GM21723 (cell line): Measurements from ENCODE around the gene OR2T27.
"Not testable (repeated sequence)": the region's sequence is repeated elsewhere in the genome, so short reads cannot be mapped to it uniquely, and the experiment has no call there.

ENCODE experiments used
- ATAC-seq: cut with Tn5 transposase; IDR thresholded peaks from one replicate; pipeline ENCODE4 v1.9.1; 2021; ENCODE audit warnings: mild to moderate bottlenecking, moderate library complexity; ENCODE audit not compliant: unreplicated experiment

The OR2T27 gene

DNA sequence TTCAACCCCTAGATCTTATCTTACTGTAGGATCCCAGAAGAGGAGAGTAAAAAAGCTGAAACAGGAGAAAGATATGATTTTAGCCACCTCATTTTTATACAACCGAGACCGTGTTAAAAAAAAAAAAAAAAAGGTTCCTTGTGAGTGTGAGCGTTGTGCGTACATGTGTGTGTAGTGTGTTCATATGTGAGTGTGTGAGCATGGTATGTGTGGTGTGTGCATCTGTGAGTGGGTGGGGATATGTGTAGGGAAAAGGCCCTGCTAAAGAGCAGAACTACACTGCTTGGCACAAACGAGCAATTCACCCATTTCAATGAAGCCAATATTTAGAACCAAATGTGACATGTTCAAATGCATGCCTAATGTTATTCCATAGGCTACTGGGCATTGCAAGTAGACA, 13.7 kb downstream of the OR2T27 start:
- not testable (repeated sequence) for ATAC-seq

DNA sequence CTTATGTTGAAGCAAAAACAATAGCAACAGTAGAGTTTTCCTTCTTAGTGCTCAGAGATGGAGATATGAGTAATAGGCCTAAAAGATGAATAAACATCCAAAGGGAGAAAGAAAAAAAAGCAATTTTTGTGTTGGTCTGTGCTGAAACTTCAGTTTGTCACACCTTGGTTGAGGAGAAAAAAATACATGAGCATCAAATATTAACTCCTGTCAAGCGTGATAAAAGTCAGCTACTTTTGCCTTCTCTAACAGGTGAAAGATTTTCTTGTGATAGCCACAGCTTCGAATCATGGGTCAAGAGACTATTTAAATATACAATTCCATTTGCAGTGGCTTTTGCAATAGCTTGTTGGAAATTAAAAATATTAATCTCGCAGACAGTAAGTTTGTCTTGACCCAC, 14.4 kb downstream of the OR2T27 start:
- peak; percentile 39 for ATAC-seq

DNA sequence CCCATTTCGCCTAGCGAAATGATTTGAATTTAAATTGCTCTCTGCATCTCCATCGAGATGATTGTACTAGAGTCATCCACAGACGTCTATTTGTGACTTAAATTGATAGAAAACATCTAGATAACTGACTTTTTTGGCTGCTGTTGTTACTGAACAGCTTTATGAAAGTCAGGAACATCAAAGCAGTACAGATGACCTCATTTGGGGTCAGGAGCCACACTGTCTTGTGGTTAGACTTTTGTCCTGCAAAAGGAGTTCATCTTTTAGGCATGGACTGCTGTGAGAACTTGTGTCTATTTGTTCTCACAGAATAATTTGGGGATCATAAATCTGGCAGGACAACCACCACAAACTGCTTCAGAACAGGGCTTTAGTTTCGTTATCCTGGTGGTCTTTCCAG, 15.7 kb downstream of the OR2T27 start:
- ATAC-seq, result not testable (repeated sequence)

DNA sequence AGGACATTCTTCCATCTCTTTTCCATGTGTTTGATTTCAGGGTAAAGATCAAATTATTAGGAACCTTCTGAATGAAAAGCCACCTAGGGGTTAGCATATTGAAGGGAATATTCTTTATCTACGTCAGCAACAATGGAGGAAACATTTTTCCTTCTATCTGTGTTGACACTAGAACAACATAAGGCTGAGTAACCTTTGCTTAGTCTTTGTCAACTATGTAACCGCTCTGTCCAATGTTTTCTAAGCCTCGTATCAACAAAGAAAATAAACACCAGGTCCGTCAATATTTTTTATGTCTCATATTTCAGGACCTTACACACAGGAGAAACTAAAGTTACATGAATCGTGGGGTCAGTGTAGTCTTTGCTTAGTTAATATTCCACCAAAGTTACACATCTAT, 18.7 kb downstream of the OR2T27 start:
- not testable (repeated sequence) for ATAC-seq

DNA sequence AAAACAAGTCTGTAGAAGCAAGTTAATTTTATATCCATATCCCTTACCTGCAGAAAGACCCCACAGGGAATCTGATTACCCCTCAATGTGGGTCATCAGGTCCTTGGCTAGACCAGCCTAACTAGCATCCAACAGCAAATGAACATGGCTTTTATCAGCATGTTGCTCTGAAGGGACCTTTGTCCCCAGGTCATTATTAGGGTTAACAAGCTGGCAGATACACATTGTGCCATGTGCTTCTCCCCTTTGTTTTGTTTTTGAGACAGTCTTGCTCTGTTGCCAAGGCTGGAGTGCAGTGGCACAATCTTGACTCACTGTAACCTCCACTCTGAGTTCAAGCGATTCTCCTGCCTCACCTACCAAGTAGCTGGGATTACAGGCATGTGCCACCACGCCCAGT, 20.3 kb downstream of the OR2T27 start, which contains the start of gene OR2T11:
OR2T11 (minus strand) TSS at position 101 of the 400 bp plus-strand sequence. CDS start 7,963 bp downstream, outside the sequence.
- ATAC-seq, result not testable (repeated sequence)

DNA sequence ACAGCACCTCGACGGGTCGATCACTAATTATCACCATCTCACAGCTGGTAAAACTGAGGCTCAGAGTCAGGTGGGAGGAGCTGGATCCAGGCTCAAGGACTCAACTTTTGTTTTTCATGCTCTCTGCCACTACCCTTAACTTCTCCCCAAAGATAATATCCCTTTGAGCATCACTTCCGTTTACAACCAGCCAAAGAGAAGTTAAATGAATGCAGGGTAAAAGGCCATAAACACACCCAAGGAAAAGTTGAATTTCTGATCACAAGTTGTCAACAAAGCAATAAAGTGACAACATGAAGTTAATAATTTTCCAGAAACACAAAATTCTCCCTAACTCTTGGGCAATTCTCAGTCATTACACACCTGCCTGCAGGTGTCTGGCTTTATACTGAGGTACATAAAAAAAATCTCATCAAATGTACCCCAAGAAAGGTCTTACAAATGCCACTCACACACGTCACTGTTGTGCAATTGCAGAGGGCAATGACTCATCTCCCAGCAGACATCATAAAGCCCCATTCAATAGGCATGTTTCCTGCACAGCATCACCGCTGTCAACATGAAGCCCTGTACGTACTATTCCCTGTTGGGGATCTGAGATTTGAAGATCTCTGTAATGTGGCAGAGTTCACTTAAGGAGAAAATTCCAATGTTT, 23.8 kb downstream of the OR2T27 start:
- ATAC-seq, result no peak

DNA sequence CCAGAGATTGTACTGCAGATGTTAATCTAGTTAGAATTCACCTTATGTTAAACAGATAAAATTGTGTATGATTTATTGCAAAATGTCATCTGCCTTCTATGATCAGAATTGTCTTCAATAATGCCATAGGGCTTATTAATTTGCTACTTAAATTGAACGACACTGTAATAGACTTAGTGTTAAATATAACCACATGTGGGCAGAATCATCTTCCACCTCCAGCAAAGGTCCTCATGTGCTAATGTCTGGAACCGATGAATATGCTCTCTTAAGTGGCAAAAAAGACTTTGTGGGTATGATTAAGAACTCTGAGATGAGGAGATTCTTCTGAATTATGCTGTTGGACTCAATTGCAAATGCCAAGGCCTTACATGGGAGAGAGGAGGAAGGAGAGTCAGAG, 24.8 kb downstream of the OR2T27 start:
- no peak for ATAC-seq

DNA sequence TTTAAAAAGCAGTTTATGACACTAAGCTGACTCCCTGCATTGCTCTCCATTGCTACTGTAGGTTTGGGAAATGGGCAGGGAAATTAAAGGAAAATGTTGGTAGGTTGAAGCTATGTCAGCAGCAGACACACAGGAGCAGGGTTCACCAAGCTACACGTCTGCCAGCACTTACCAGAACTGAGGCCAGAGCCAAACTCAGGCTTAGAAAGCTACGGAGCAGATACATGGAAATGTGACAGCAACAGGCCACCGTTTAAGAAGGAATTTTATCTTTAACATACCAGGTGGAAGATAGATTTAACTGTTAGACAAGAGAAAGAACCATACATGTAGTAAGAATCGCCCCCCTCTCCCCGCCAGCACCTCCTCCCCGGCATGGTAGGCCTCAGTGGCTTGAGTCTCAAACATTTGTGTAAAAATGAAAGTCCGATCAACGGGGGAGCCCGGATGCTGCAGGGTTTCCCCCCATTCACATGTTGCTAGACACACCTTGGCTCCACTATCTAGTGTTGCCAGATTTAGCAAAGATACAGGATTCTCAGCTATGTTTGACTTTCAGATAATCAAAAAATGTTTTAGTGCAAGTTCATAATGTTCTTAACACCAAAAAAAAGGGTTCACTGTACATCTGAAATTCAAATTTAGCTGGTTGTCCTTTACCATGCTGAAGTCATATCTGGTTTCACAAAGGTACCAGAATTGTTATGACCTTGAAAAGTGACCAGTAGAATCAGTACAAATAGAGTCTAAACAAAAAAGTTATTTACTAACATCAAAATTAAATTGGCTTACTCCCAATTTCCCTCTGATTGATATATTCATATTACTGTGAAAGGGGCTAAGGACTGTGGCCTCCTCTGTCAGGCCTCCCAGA, 27.1 kb downstream of the OR2T27 start:
- ATAC-seq, result no peak

DNA sequence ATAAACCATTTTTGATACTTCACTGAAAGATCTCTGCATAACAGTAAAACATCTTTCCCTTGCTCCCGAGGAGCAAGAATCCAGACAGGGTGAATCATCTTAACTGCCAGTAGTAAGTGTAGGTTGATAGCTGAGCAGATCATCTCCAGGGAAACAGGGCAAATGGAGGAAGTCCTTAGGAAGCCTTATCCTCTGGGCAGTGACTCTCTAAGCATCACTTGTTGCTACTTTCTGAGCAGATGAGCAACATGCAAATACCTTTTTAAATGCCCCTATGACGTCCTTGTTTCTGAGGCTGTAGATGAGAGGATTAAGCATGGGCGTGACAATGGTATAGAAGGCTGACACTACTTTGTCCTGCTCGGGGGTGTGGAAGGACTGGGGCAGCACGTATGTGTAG, 29.4 kb downstream of the OR2T27 start:
- ATAC-seq, result no peak

DNA sequence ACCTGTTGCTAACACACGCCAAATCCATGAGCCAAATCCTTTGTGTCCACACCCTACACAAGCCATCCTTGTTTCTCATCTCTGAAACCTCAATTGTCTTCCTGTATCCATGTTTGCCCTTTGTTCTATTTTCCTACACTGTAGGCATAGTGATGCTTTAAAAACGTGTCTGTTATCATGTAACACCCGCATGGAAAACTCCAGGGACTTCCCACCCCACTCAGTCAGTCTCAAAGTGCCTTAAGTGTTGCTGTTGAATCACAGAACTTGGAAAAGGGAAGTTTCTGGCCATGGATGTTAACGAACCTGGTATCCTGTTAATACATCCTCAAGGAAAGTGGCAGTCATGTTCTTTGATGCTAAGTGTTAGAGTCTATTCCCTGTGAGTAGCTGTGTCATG, 30.2 kb downstream of the OR2T27 start:
- ATAC-seq, result no peak

DNA sequence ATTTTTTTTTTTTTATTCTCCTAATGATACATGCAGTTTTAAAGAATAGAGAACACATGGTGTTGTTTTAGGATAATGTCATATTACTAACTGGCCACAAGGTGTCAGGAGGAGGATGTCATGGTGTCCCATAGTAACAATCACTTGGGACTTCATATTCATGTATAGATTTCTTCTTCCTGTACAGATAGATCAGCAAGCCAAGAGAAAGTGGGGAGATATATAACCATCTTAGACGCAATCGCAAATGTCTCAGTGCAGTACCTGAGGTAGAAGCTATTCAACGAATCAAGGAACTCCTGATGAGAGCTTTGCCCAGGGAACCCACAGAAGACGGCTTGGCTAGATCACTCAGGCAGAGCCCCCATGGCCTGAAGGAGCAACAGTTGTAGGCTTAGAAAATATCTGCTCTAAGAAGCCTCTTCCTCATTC, 32.7 kb downstream of the OR2T27 start:
- ATAC-seq, result no peak

DNA sequence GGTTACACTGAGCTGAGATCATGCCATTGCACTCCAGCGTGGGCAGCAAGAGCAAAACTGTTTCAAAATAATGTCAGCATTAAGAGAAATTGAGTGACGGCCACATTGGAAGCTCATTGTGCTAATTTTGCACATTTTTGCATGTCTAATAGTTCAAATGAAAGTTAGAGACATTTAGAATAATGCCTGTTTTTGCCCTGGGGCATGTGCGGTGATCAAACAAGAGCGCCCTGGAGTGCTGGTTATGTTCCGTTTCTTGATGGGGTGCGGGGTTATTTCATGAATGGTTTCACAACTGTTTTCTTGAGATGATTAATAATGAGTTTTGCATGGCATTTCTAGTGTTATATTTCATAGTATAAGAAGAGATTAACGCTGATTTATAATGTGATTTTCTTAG, 33.6 kb downstream of the OR2T27 start:
- no peak for ATAC-seq

DNA sequence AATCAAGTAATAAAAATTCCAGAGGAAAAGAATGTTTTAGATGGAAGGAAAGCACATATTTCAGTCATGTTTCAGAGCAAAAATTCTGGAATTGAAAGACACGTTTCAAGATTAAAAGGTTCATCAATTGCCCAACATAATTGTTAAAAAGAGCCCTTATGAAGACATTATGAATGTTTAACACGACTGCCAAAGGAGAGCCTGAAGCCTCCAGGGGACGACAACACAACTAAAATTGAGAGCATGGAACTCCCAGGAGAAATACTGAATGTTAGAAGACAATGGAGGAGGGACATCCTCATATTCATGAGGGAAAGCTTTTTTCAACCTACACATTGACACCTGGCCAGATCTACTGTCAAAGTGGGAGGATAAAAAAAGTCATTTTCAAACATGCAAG, 36.5 kb downstream of the OR2T27 start:
- no peak for ATAC-seq

DNA sequence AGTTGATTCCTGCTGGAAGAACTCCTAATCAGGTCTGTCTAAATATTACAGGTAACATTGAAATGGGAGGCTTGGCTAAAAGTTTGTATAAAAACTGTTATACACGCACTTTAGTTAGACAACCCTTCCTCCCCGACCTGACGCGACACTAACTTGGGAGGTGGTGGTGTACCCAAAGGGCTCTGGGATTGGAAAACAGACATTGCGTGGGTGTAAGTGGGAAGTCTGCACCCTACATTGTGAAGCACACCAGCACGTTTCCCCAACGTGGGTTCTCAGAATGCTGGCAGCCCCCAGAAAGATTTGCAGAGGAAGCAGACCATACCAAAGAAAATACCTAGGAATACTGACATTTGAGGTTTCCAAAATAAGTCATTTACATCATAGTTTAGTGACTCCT, 37.2 kb downstream of the OR2T27 start:
- no peak for ATAC-seq

DNA sequence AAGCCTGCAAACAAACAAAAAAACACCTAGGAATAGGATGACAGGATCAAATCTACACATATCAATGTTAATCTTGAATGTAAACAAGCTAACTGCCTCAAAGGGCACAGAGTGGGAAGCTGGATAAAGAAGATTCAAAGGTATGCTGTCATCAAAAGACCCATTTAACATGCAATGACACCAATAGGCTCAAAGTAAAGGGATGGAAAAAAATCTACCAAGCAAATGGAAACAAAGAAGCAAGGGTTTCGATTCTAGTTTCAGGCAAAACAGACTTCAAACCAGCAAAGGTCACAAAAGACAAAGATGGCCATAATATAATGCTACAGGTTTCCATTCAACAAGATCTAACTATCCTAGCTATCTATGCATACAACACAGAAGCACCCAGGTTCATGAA, 41.6 kb downstream of the OR2T27 start:
- ATAC-seq, result no peak

DNA sequence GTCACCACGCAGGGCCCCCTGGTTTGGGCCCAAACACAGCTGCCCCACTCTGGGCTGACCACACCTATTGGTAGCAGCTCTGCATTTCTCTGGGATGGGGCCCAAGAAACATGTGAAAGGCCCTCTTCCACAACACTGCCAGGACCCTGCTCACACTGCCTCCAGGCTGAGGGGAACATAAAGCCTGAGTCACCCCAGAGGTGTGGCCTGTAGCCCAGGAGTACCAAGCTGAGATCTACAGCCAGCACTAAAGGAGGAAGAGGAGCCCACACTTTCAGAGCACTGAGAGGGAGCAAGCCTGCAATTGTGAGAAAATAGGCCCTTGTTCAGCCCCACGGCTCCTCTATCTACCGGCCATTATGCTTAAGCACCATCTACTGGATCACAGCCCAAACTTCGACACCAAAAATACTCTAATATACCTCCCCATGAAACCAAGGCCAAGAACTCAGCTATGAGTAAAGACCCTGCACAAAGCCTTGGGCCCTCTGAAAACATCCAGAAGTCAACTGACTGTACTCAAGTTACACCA, 43.4 kb downstream of the OR2T27 start:
- ATAC-seq, result no peak

DNA sequence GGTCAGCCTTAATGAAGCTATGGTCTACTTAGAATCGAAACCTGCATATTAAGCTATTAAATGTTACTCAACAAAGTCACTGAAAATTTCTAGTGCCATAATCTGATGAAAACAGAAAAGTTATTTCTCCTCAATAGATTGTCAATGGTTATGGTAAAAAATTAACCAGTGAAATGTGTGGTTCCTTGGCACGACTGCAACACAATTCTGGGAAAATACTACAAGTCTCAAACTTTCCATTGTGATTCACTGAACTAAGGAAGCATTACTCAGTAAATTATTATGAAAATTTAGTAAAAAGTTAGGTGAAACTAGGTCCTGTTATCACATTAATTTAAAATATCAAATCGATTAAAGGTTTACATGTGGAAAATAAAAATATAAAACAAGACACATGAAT, 45.0 kb downstream of the OR2T27 start:
- no peak for ATAC-seq
